Ovary (tissue), 9 donors: ENCODE data around the gene C20orf204. TPM values are rescaled to one million over a fixed set of nuclear protein-coding genes. Genes with fewer than 3 reads are reported as not detected.

Experiments
- DNase-seq, 5 donors: peaks; one replicate each; pipeline ENCODE4 v3.0.0-alpha.2; 2019 to 2020
- H3K27ac ChIP-seq, 2 donors: fragments of 200-600 bp; one replicate each; pipeline versions ENCODE4 v1.5.1 to v1.8.0; 2019 to 2022
- H3K27me3 ChIP-seq: fragments of 200-600 bp; one replicate; pipeline ENCODE4 v1.8.0; 2022
- H3K36me3 ChIP-seq: fragments of 200-600 bp; sonication (generic); one replicate; pipeline ENCODE4 v1.5.1; 2019
- H3K4me1 ChIP-seq: one replicate; pipeline ENCODE4 v1.8.1; 2013; ENCODE audit warnings: mild to moderate bottlenecking, moderate library complexity; ENCODE audit not compliant: insufficient read depth
- H3K4me3 ChIP-seq: fragments of 200-600 bp; sonication (generic); one replicate; pipeline ENCODE4 v1.5.1; 2017
- H3K9me3 ChIP-seq, 2 donors: fragments of 200-600 bp in 1 of 2; sonication (generic) in 1 of 2; one replicate each; pipeline versions ENCODE4 v1.5.1 to v1.8.1; 2013 to 2019; ENCODE audit warnings: mild to moderate bottlenecking in 1 of 2, moderate library complexity in 1 of 2
- CTCF ChIP-seq, 3 donors: fragments of 450-650 bp in 2 of 3; fragments of 200-600 bp in 1 of 3; IDR thresholded peaks; one replicate each; pipeline versions ENCODE4 v1.5.1 to v1.8.0; 2016 to 2022; ENCODE audit warnings: antibody characterized with exemption in 3 of 3, mild to moderate bottlenecking in 1 of 3
- EP300 ChIP-seq: sonication (generic); formaldehyde crosslinking; IDR thresholded peaks from one replicate; pipeline ENCODE4 v1.6.1; 2017; ENCODE audit warnings: antibody characterized with exemption
- POLR2A ChIP-seq: fragments of 450-650 bp; IDR thresholded peaks from one replicate; pipeline ENCODE4 v1.6.1; 2017; ENCODE audit warnings: antibody characterized with exemption, mild to moderate bottlenecking, moderate library complexity
- WGBS, 3 donors: extraction: QIAGEN DNeasy Blood & Tissue Kit in 1 of 3; methylation state at CpG; one replicate each; pipeline versions ENCODE4 v1.1.5 to v1.1.7; 2013 to 2017; 5-methylcytosine and 5-hydroxymethylcytosine counted together
- intact Hi-C, 4 donors: fragments of 100-400 bp; cut with DNase I; formaldehyde crosslinking; loops; one replicate each; pipeline versions ENCODE4 v1.11.0 to v1.15.1; 2022 to 2023
- polyA plus RNA-seq, 2 donors: library from polyadenylated mRNA; stranded (reverse); fragments of 200-250 nt in 1 of 2; fragments of 350-450 nt in 1 of 2; fragmentation: Illumina TruSeq in 1 of 2; extraction: RNeasy Lipid Tissue Mini Kit (QIAGEN cat#74804) in 1 of 2; gene quantifications; one replicate each; pipeline ENCODE4 v1.2.3, GENCODE V29; 2013 to 2014
- total RNA-seq, 7 donors: library from RNA; depleted of rRNA in 2 of 7; stranded (reverse); fragments of >200 nt in 2 of 7; fragmentation: NEBNext Ultra II Directional in 3 of 7; extraction: Animal tissue kit (Norgen Biotek cat#: 25700) in 3 of 7; gene quantifications; one replicate each; pipeline versions ENCODE4 v1.1.0 to v1.2.4, GENCODE V29; 2016 to 2023
- donor health status: DM: no; HTN: no; CAD: no; lungs with moderate emphysema.
- donor health status: DM: no; HTN: no; CAD: no.
- donor health status: Bipolar disorder and iron deficiency.
- donor health status: DM: yes; HTN: yes; CAD: no.
- donor health status: DM: no; HTN: no; CAD: no.
- donor health status: DM: yes; HTN: yes; CAD: no.

C20orf204 gene
- total and polyA plus RNA-seq, 9 donors, result 0.20 to 2.8 (median 1.4) TPM

- no peak for DNase-seq
- 92 to 93% (median 92%) methylated on average over 29 of the region's 29 CpGs for WGBS, 3 donors
- no peaks in the 10 kb centered on the region for H3K36me3 ChIP-seq
Measured at GRCh38 chr20:64025826-64026412, 10.1 kb upstream of the C20orf204 start.

GRCh38 chr20:64027981-64028685 is 7.8 kb upstream of the C20orf204 start:
- Histone ChIP-seq H3K9me3 (no peaks in the 10 kb centered on the region), H3K27ac (no peak overlapping the region), H3K4me3 (no peak overlapping the region), H3K4me1 (no peaks in the 10 kb centered on the region), H3K36me3 (no peaks in the 10 kb centered on the region), H3K27me3 (no peaks in the 10 kb centered on the region)
- intact Hi-C loops, result no loop called here
- DNase-seq, result no peak
- WGBS, 3 donors, result 85 to 91% (median 87%) methylated on average over 24 of the region's 24 CpGs
- TF ChIP-seq CTCF (IDR thresholded peaks at IDR 0.05) (no peak), EP300 (no peak), POLR2A (no peak)

More at GRCh38 chr20:64025826-64026412, 10.1 kb upstream of the C20orf204 start:
- no peaks in the 10 kb centered on the region for H3K27me3 ChIP-seq
- no peaks in the 10 kb centered on the region for H3K9me3 ChIP-seq
- intact Hi-C loops, result no loop called here
- H3K4me3 ChIP-seq, result no peak overlapping the region
- no peak overlapping the region for H3K27ac ChIP-seq
- no peaks in the 10 kb centered on the region for H3K4me1 ChIP-seq
- no peak for TF ChIP-seq EP300
- TF ChIP-seq POLR2A, result no peak
- no peak for TF ChIP-seq CTCF (IDR thresholded peaks at IDR 0.05)

- H3K36me3 ChIP-seq, result no peaks in the 10 kb centered on the region
- H3K27me3 ChIP-seq, result no peaks in the 10 kb centered on the region
- H3K4me1 ChIP-seq, result peaks cover 3% of the 10 kb centered on the region
- TF ChIP-seq CTCF (IDR thresholded peaks at IDR 0.05), result no peak
- no peak for TF ChIP-seq POLR2A
- no peak for TF ChIP-seq EP300
- WGBS, 3 donors, result 91 to 94% (median 93%) methylated on average over 29 to 38 of the region's 38 CpGs
- DNase-seq, result no peak
- no peak overlapping the region for H3K4me3 ChIP-seq
- no peak overlapping the region for H3K27ac ChIP-seq
- H3K9me3 ChIP-seq, result no peaks in the 10 kb centered on the region
- intact Hi-C loops, result loop anchor here in 1 of 4 donors (10.0 kb wide), 1 partner anchor 85 kb away; no protein-coding TSS in a partner anchor
Measured at GRCh38 chr20:64029293-64030117, 6.5 kb upstream of the C20orf204 start.

GRCh38 chr20:64030371-64031134 is 5.4 kb upstream of the C20orf204 start:
- Histone ChIP-seq H3K36me3 (no peaks in the 10 kb centered on the region), H3K4me3 (no peak overlapping the region), H3K27ac (no peak overlapping the region), H3K4me1 (peaks cover 3% of the 10 kb centered on the region), H3K27me3 (no peaks in the 10 kb centered on the region), H3K9me3 (no peaks in the 10 kb centered on the region)
- DNase-seq, result no peak
- intact Hi-C loops, result loop anchor here in 1 of 4 donors (10.0 kb wide), 1 partner anchor 84 kb away; no protein-coding TSS in a partner anchor
- WGBS, 3 donors, result 78 to 84% (median 80%) methylated on average over 20 of the region's 20 CpGs
- TF ChIP-seq CTCF (IDR thresholded peaks at IDR 0.05), result no peak
- TF ChIP-seq EP300, result no peak
- TF ChIP-seq POLR2A, result no peak
